ENCODE data around the gene STIM1. TPM values are rescaled to one million over a fixed set of nuclear protein-coding genes. Genes with fewer than 3 reads are reported as not detected.

Gene STIM1
- total RNA-seq, 1 experiment from 2014 or later: 93.6 TPM

GRCh38 chr11:3986301-3986700 is 130.8 kb downstream of the STIM1 start:
- ATAC-seq: no peak
- intact Hi-C loops (cut with micrococcal nuclease; ENCODE audit: unreplicated experiment): no loop called here
- POLR2A ChIA-PET: no interaction called here

GRCh38 chr11:3989276-3989920 is 133.9 kb downstream of the STIM1 start:
- ATAC-seq (no peak), DNase-seq (ENCODE audit: low read depth, low spot score) (no peak)
- no peaks in the 10 kb centered on the region for H3K27me3 ChIP-seq (ENCODE audit: control insufficient read depth, insufficient read depth, low read length)
- H3K27ac ChIP-seq (ENCODE audit: low read length): no peak overlapping the region
- no peak for TF ChIP-seq POLR2AphosphoS5 (IDR thresholded peaks at IDR 0.05; ENCODE audit: low read depth, low read length)
- TF ChIP-seq SIN3A (IDR thresholded peaks at IDR 0.05; ENCODE audit: borderline replicate concordance, insufficient read depth, low read depth, low read length): no peak
- no peak for TF ChIP-seq REST (IDR thresholded peaks at IDR 0.05; ENCODE audit: insufficient read depth in 1 of 2, low read depth in 2 of 2, low read length in 1 of 2)
- no peak for TF ChIP-seq TCF7L2 (IDR thresholded peaks at IDR 0.05; ENCODE audit: low read depth, low read length)
- no peak for TF ChIP-seq CTCF (IDR thresholded peaks at IDR 0.05)
- H3K4me3 ChIP-seq (ENCODE audit: low read depth in 2 of 2, low read length in 2 of 2): no peak overlapping the region
- intact Hi-C loops (cut with micrococcal nuclease; ENCODE audit: unreplicated experiment) (no loop called here), in situ Hi-C loops (cut with HindIII; ENCODE audit: low pct_unique_long_range_greater_than_20kb, low sequenced_read_pairs) (no loop called here)
- H3K9me3 ChIP-seq (ENCODE audit: control insufficient read depth, insufficient read depth, low read depth, low read length): peaks cover 7% of the 10 kb centered on the region; the same call in 1 of the 2 replicates
- ChIA-PET CTCF (no interaction called here), POLR2A (no interaction called here)
- H3K36me3 ChIP-seq (ENCODE audit: control insufficient read depth, insufficient read depth, low read length): no peaks in the 10 kb centered on the region
- H3K4me1 ChIP-seq (ENCODE audit: control insufficient read depth, insufficient read depth, low read length): no peaks in the 10 kb centered on the region
- BruUV-seq (replicated peaks): no TSS peak

More at GRCh38 chr11:3986301-3986700, 130.8 kb downstream of the STIM1 start:
- no peaks in the 10 kb centered on the region for H3K36me3 ChIP-seq (ENCODE audit: control insufficient read depth, insufficient read depth, low read length)
- H3K27ac ChIP-seq (ENCODE audit: low read length): no peak overlapping the region
- no peak for TF ChIP-seq SIN3A (IDR thresholded peaks at IDR 0.05; ENCODE audit: borderline replicate concordance, insufficient read depth, low read depth, low read length)
- no peak for TF ChIP-seq REST (IDR thresholded peaks at IDR 0.05; ENCODE audit: insufficient read depth in 1 of 2, low read depth in 2 of 2, low read length in 1 of 2)
- no peak for TF ChIP-seq POLR2AphosphoS5 (IDR thresholded peaks at IDR 0.05; ENCODE audit: low read depth, low read length)
- TF ChIP-seq CTCF (IDR thresholded peaks at IDR 0.05): no peak
- H3K9me3 ChIP-seq (ENCODE audit: control insufficient read depth, insufficient read depth, low read depth, low read length): no peaks in the 10 kb centered on the region
- no peak for DNase-seq (ENCODE audit: low read depth, low spot score)
- H3K4me1 ChIP-seq (ENCODE audit: control insufficient read depth, insufficient read depth, low read length): no peaks in the 10 kb centered on the region
- in situ Hi-C loops (cut with HindIII; ENCODE audit: low pct_unique_long_range_greater_than_20kb, low sequenced_read_pairs): no loop called here
- H3K4me3 ChIP-seq (ENCODE audit: low read depth in 2 of 2, low read length in 2 of 2): no peak overlapping the region
- CTCF ChIA-PET: interaction anchor here (0.6 kb wide), 1 partner anchor 161 kb away, joined by 3 read pairs; no protein-coding TSS in a partner anchor
- BruUV-seq (replicated peaks): no TSS peak
- H3K27me3 ChIP-seq (ENCODE audit: control insufficient read depth, insufficient read depth, low read length): no peaks in the 10 kb centered on the region

Measured in Panc1 (cell line).